Neural cell (in vitro differentiated cells): ENCODE data around the gene COL6A3.

Source experiments
- SMC3 ChIP-seq: fragments of 450-650 bp; conservative IDR thresholded peaks from 2 replicates; pipeline ENCODE4 v1.6.1; 2014; ENCODE audit warnings: antibody characterized with exemption, mild to moderate bottlenecking, moderate library complexity; ENCODE audit not compliant: poor library complexity
- TF ChIP-seq, protein P1 (sequence below): fragments of 450-650 bp; IDR thresholded peaks from 2 replicates; pipeline ENCODE4 v1.5.1; 2014; ENCODE audit warnings: antibody characterized with exemption, mild to moderate bottlenecking, moderate library complexity; ENCODE audit not compliant: poor library complexity, severe bottlenecking
- TF ChIP-seq, protein P2 (sequence below): IDR thresholded peaks from 2 replicates; pipeline ENCODE4 v1.6.1; 2012; ENCODE audit warnings: borderline replicate concordance

DNA sequence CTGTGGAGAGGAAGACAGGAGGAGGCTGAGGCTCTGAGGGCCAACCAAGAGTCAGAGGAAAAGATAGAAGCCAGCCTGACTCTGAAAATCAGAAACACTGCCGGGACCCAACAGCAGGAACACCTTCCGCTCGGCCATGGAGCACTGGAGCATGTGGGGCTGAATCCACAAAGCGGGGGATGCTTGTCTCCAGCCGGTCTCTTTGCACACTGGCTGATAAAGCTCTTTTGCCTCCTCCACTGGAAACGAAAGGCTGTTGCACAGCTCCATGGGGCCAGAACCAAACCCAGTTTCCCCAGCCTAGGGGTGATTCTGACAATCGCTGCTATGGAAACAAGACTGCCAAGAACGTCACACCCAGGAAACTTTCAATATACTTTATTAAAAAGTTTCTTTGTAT, 90.3 kb downstream of the COL6A3 start:
- TF ChIP-seq, protein P1, sequence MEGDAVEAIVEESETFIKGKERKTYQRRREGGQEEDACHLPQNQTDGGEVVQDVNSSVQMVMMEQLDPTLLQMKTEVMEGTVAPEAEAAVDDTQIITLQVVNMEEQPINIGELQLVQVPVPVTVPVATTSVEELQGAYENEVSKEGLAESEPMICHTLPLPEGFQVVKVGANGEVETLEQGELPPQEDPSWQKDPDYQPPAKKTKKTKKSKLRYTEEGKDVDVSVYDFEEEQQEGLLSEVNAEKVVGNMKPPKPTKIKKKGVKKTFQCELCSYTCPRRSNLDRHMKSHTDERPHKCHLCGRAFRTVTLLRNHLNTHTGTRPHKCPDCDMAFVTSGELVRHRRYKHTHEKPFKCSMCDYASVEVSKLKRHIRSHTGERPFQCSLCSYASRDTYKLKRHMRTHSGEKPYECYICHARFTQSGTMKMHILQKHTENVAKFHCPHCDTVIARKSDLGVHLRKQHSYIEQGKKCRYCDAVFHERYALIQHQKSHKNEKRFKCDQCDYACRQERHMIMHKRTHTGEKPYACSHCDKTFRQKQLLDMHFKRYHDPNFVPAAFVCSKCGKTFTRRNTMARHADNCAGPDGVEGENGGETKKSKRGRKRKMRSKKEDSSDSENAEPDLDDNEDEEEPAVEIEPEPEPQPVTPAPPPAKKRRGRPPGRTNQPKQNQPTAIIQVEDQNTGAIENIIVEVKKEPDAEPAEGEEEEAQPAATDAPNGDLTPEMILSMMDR = no peak
- no peak for TF ChIP-seq SMC3
- TF ChIP-seq, protein P2, sequence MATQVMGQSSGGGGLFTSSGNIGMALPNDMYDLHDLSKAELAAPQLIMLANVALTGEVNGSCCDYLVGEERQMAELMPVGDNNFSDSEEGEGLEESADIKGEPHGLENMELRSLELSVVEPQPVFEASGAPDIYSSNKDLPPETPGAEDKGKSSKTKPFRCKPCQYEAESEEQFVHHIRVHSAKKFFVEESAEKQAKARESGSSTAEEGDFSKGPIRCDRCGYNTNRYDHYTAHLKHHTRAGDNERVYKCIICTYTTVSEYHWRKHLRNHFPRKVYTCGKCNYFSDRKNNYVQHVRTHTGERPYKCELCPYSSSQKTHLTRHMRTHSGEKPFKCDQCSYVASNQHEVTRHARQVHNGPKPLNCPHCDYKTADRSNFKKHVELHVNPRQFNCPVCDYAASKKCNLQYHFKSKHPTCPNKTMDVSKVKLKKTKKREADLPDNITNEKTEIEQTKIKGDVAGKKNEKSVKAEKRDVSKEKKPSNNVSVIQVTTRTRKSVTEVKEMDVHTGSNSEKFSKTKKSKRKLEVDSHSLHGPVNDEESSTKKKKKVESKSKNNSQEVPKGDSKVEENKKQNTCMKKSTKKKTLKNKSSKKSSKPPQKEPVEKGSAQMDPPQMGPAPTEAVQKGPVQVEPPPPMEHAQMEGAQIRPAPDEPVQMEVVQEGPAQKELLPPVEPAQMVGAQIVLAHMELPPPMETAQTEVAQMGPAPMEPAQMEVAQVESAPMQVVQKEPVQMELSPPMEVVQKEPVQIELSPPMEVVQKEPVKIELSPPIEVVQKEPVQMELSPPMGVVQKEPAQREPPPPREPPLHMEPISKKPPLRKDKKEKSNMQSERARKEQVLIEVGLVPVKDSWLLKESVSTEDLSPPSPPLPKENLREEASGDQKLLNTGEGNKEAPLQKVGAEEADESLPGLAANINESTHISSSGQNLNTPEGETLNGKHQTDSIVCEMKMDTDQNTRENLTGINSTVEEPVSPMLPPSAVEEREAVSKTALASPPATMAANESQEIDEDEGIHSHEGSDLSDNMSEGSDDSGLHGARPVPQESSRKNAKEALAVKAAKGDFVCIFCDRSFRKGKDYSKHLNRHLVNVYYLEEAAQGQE = no peak
